ENCODE data around the gene CIRBP. TPM values are rescaled to one million over a fixed set of nuclear protein-coding genes. Genes with fewer than 3 reads are reported as not detected.

CIRBP gene
- total RNA-seq, 3 donors from 2014 or later = 269 to 294 (median 285) TPM

DNA sequence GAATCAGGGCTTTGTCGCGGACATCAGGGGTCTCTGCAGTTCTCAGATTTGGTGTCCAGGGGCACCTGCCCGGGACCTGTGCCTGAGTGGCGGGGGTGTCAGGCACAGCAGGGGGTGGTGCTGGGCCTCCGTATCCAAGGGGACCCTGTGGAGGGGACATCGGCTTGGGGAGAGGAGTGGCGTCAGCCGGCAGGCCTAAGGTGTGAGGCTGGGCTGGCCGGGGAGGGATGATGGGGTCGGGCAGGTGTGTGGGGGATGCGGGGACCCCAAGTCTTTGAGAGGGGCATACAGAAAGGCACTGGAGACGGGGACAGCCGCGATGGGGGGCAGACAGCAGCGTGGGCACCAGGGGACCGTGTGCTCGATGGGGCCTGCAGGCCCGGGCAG, 19.1 kb downstream of the CIRBP start:
- H3K27me3 Mint-ChIP-seq (ENCODE audit: low read depth) = peaks cover 43% of the 10 kb centered on the region
- DNase-seq = no peak

DNA sequence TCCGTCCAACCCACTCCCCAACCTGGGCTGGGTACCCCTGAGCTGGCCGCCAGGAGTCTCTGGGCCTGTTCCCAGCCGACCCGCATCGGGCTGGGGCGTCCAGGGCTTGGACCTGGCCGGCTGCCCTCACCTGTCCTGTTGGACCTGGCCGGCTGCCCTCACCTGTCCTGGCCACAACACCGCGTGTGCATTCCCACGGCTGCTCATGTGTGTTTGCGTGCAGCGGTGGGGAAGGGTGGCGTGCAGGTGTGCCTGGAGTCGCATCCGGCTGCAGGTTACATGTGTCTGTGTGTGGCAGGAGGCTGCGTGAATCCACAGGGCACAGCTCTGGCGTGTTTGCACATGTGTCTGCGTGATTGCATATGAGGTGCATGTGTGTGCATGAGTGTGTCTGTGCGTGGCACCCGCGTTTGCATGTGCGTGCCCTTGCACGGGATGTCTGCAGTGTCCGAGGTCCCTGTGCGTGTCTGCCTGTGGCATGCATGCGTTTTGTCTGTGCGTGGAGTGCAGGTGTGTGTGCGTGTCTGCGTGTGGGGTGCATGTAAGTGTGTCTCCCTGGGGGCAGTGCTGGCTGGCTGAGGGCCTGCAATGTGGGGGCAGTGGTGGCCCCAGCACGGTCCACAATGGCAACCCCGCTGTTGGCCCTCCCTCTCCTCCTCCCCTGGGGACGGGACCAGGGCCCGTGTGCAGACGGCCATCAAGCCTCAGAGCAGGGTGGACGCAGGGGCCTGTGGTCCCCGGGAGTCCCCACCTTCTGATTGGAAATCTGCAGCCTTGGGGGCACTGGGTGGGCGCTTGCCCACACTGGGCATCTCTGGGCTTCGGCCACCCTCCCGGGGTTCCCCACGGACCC, 19.9 kb downstream of the CIRBP start:
- DNase-seq (no peak), ATAC-seq (no peak)
- H3K4me1 Mint-ChIP-seq (ENCODE audit: low read depth) = peaks cover 8% of the 10 kb centered on the region
- no peak overlapping the region for H3K4me3 Mint-ChIP-seq
- H3K9me3 Mint-ChIP-seq = no peaks in the 10 kb centered on the region
- peaks cover 48% of the 10 kb centered on the region for H3K27me3 Mint-ChIP-seq (ENCODE audit: low read depth)
- no peaks in the 10 kb centered on the region for H3K36me3 Mint-ChIP-seq (ENCODE audit: insufficient read depth)

More for the DNA sequence above, 19.1 kb downstream of the CIRBP start:
- H3K36me3 Mint-ChIP-seq (ENCODE audit: insufficient read depth) = no peaks in the 10 kb centered on the region
- H3K9me3 Mint-ChIP-seq = no peaks in the 10 kb centered on the region
- H3K4me3 Mint-ChIP-seq = no peak overlapping the region
- H3K4me1 Mint-ChIP-seq (ENCODE audit: low read depth) = peaks cover 8% of the 10 kb centered on the region
- no peak for ATAC-seq

DNA sequence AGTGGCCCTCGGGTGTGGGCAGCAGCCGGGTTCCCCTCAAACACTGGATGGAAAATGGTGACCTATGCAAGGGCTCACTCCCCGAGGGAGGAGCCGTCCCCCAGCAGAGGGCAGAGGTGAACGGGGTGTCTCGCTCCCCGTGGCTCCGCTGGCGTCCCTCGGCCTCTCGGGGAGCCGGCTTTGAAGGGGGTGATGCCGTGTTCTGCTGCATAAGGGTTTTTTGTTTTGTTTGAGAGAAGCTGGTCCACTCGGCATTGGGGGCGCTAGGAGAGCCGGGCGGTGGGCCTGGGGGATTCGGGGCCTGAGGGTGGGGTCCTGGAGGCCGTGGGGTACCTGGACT, 20.5 kb downstream of the CIRBP start:
- Mint-ChIP-seq H3K36me3 (ENCODE audit: insufficient read depth) (no peaks in the 10 kb centered on the region), H3K27me3 (ENCODE audit: low read depth) (peaks cover 47% of the 10 kb centered on the region), H3K4me1 (ENCODE audit: low read depth) (peaks cover 7% of the 10 kb centered on the region), H3K9me3 (no peaks in the 10 kb centered on the region), H3K4me3 (no peak overlapping the region)
- ATAC-seq = no peak
- no peak for DNase-seq

DNA sequence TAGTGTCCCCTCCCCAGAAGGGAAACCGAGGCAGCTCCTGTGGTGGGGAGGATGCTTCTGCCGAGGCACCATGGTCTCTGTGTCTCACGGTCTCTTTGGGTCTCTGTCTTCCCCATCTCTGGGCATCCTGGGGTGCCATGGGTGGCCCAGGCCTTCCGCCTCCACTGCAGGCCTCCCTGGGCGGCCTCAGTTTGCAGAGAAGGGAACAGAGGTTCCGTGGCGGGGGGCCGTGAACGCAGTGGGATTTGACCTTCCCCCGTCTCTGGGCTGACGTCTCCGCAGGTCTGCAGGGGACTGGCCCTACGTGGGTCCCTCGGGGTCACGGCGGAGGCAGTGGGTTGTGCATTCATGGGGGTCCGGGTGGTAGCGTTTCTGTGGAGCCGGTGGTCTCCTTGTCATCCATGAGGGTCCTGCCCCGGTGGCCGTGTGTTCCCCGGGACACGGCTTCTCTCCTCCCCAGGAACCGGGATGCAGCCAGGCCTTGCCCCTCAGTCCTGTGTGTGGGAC, 21.1 kb downstream of the CIRBP start:
- DNase-seq = no peak
- no peak for ATAC-seq
- no peaks in the 10 kb centered on the region for H3K9me3 Mint-ChIP-seq
- peaks cover 3% of the 10 kb centered on the region for H3K4me1 Mint-ChIP-seq (ENCODE audit: low read depth)
- H3K4me3 Mint-ChIP-seq = no peak overlapping the region
- peaks cover 46% of the 10 kb centered on the region for H3K27me3 Mint-ChIP-seq (ENCODE audit: low read depth)
- H3K36me3 Mint-ChIP-seq (ENCODE audit: insufficient read depth) = no peaks in the 10 kb centered on the region

DNA sequence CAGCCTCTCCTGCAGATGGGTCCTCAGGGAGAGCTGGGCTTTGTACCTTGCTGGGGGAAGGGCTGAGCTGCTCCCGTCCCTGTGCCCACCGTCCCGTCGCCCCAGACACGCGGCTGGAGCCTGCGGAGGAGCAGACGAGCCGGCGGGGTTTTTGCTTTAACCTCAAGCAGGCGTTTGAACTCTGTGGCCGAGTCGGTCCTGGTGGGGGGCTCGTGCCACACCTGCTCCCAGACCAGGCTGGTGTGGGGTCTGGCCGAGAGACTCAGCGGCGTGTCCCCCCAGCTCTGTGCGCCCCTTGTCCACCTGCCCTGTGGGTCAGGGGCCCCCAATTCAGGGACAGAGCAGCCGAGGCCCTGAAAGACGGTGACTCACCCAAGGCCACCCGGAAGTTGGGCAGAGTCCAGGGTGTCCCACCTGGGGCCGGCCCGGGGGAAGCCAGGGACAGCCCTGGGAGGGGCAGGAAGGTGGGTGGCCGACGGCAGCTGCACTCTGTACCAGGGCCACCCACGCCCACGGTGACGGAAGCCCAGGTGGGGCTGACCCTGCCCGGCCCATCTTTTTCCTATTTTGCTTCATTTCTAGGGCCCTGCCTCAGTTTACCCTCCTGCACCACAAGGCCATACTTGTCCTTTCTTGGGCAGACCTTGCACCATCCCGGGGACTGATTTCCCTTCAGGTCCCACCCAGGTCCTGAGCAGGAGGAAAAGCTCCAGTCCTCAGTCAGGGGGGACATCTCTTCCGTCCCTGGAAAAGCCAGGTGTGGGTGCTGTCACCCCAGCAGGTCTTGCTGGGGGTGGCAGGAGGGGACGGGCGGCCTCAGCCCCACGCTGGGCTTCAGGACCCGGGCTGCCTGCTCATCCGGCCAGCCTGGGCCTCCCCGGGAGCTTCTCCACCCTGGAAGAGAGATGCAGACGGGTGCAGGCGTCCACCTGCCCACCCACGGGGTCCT, 21.8 kb downstream of the CIRBP start:
- no peak for ATAC-seq
- Mint-ChIP-seq H3K36me3 (ENCODE audit: insufficient read depth) (no peaks in the 10 kb centered on the region), H3K4me3 (no peak overlapping the region), H3K27me3 (ENCODE audit: low read depth) (peaks cover 45% of the 10 kb centered on the region), H3K9me3 (no peaks in the 10 kb centered on the region), H3K4me1 (ENCODE audit: low read depth) (peaks cover 3% of the 10 kb centered on the region)
- no peak for DNase-seq

DNA sequence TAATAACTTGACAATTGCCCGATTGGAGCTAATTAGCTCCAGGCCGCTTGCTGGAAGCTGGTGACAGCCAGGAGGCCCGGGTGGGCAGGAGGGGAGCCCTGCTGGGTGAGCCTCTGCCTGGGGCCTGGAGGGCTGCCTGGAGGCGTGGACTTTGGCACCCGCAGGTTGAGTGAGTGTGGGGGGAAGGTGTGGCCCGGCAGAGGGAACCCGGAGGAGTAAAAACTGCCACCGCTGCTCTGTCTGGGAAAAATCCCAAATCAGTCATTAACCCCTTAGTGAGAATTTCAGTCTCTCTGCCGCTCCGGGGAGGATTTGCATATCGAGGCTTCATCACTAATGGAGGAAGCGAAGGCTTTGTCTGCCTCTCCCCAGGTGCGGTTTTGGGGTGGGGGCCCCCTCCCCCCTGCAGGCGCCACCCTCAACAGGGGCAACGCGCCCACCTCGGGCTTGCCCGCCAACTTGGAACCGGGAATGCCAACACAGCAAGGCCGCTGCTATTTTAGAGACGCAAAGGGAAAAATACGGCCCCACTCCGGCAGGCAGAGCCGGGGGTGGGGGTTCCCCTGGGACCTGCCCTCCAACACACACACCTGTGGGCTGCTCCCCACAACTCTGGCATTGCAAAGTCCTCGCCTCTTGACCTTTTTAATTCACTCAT, 22.8 kb downstream of the CIRBP start:
- H3K4me1 Mint-ChIP-seq (ENCODE audit: low read depth) = no peaks in the 10 kb centered on the region
- no peaks in the 10 kb centered on the region for H3K36me3 Mint-ChIP-seq (ENCODE audit: insufficient read depth)

DNA sequence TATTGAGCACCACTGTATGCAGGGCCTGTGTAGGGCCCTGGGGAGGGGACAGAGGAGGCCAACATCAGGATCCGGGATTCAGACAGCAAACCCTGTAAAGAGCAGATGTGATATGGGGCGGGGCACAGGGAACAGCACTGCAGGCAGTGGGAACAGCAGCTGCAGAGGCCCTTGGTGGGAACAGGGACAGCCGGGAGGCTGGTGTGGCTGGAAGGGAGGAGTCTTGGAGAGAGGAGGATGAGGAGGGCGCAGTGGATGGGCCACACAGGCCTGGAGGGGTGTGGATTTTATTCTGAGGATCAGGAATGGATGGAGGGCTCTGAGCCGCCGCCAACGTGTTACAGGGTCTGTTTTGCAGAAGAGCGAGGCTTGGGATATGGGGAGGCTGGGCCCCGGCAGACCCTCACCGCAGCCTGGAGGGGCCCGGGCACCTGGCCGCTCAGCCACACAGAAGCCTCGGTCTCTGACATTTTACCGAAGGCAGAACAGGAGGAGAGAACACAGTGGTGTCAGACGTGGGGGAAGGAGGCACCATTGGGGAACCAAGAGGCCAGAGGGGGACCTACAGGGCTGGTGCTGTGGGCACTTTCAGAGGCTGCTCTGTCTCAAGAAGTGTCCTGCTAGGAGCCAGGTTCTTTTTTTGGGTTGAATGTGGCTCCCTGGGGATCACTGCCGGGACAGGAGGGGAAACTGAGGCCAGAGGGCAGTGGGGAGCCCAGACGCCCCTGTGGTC, 23.5 kb downstream of the CIRBP start:
- H3K4me3 Mint-ChIP-seq = no peak overlapping the region
- no peaks in the 10 kb centered on the region for H3K9me3 Mint-ChIP-seq
- no peaks in the 10 kb centered on the region for H3K36me3 Mint-ChIP-seq (ENCODE audit: insufficient read depth)
- ATAC-seq = no peak
- no peak for DNase-seq
- H3K27me3 Mint-ChIP-seq (ENCODE audit: low read depth) = peaks cover 47% of the 10 kb centered on the region
- no peaks in the 10 kb centered on the region for H3K4me1 Mint-ChIP-seq (ENCODE audit: low read depth)

More for the DNA sequence above, 22.8 kb downstream of the CIRBP start:
- DNase-seq (no peak), ATAC-seq (no peak)
- peaks cover 44% of the 10 kb centered on the region for H3K27me3 Mint-ChIP-seq (ENCODE audit: low read depth)
- H3K9me3 Mint-ChIP-seq = no peaks in the 10 kb centered on the region
- no peak overlapping the region for H3K4me3 Mint-ChIP-seq

DNA sequence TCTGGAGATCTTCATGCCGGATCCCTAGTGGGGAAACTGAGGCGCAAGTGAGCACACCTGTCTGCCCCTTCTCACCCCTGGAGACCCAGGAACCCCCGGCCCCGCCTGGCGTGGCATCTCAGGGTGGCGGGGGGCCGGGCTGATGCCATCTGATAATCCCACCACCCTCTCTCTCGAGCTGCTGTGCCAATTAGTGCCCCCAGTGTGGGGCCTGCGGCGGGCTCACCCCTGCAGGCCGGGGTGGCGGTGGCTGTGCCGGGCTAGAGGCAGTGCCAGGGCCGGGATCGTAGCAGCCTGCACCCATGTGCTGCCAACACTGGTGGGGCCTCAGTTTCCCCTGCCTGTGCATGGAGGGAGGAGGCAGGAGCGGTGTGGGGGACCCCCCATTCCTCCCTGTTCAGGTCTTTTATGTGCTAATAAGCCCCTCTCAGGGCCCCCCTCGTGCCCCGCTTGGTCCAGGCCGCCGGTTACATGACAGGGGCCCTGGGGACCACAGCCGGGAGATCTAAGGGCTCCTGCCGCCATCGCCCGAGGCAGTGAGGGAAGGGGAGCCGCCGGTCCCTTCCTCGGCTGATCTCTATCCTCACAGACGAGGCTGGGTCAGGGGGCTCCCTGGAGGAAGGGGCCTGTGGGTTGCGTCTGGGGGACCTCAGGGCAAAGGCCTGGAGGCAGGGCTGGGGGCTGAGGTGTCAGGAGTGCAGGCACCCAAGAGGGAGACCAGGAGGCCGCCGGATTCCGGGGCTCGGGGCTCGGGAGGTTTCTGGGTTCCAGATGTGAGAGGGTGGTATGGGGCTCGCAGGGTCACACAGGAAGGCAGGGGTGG, 24.9 kb downstream of the CIRBP start:
- ATAC-seq = no peak
- DNase-seq = no peak
- no peak overlapping the region for H3K4me3 Mint-ChIP-seq
- no peaks in the 10 kb centered on the region for H3K4me1 Mint-ChIP-seq (ENCODE audit: low read depth)
- H3K9me3 Mint-ChIP-seq = no peaks in the 10 kb centered on the region
- peaks cover 41% of the 10 kb centered on the region for H3K27me3 Mint-ChIP-seq (ENCODE audit: low read depth)
- no peaks in the 10 kb centered on the region for H3K36me3 Mint-ChIP-seq (ENCODE audit: insufficient read depth)

DNA sequence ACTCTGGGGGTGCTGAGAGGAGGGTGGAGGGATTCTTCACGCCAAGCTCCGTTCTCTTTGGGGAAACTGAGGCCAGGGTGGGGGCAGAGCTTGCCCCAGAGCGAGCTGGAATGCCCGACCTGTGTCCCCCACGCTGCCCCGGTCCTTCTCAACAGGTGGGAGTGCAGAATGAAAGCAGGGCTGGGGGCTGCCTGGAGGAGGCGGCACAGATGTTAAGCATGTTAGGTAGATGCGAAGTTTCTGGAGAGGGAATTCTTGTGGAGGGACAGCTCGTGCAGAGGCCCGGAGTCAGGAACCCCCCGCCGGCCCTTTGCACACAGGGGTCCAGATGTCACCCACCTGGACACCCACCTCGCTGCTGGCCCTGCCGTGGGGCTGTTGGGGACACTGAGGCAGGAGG, 25.6 kb downstream of the CIRBP start:
- Mint-ChIP-seq H3K27me3 (ENCODE audit: low read depth) (peaks cover 38% of the 10 kb centered on the region), H3K9me3 (no peaks in the 10 kb centered on the region), H3K4me3 (no peak overlapping the region), H3K4me1 (ENCODE audit: low read depth) (no peaks in the 10 kb centered on the region), H3K36me3 (ENCODE audit: insufficient read depth) (no peaks in the 10 kb centered on the region)
- DNase-seq (no peak), ATAC-seq (no peak)

DNA sequence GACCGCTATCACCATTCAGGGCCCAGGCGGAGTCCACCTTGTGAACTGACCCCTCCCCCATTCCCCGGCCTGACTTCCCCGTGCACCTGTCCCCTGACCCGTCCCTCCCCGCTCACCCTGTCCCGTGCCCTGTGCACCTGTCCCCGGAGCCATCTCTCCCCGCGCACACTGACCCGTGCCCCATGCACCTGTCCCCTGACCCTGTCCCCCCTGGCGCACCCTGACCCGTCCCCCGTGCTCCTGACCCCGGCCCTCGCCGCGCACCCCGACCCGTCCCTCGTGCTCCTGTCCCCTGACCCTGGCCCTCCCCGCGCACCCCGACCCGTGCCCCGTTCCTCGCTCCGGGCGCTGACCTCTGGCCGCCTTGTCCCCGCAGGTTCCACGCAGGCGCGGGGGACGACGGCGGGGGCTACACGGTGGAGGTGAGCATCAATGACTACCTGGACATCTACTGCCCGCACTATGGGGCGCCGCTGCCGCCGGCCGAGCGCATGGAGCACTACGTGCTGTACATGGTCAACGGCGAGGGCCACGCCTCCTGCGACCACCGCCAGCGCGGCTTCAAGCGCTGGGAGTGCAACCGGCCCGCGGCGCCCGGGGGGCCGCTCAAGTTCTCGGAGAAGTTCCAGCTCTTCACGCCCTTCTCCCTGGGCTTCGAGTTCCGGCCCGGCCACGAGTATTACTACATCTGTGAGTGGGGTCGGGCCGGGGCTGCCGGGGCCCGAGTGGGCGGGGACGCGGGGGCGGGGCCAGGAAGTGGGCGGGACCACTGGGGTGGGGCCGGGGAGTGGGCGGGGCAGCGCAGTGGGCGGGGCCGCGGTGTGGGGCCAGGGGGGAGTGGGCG, 26.3 kb downstream of the CIRBP start:
- Mint-ChIP-seq H3K27me3 (ENCODE audit: low read depth) (peaks cover 38% of the 10 kb centered on the region), H3K9me3 (no peaks in the 10 kb centered on the region), H3K4me3 (peak overlapping the region; percentile 35), H3K4me1 (ENCODE audit: low read depth) (no peaks in the 10 kb centered on the region), H3K36me3 (ENCODE audit: insufficient read depth) (no peaks in the 10 kb centered on the region)
- peak; percentile 44 to 47 for ATAC-seq
- DNase-seq = no peak

DNA sequence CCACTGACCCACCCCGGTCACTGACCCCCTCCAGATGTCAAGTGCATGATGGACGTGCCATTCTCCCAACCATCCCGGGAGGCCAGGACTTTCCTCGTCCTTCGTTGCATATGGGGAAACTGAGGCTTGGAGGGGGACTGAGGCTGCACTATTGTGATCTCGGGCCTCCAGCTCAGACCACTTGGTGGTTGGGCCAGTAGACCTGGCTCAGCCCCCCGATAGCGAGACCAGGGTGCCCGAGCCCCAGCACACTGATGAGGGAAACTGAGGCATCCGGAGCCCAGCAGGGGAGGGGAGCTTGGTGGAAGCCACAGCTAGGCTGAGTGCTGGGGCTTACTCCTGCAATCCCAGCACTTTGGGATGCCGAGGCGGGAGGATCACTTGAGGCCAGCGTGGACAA, 26.9 kb downstream of the CIRBP start:
- ATAC-seq = no peak
- Mint-ChIP-seq H3K4me1 (ENCODE audit: low read depth) (no peaks in the 10 kb centered on the region), H3K4me3 (no peak overlapping the region), H3K27me3 (ENCODE audit: low read depth) (peaks cover 35% of the 10 kb centered on the region), H3K9me3 (no peaks in the 10 kb centered on the region), H3K36me3 (ENCODE audit: insufficient read depth) (no peaks in the 10 kb centered on the region)
- DNase-seq = no peak

DNA sequence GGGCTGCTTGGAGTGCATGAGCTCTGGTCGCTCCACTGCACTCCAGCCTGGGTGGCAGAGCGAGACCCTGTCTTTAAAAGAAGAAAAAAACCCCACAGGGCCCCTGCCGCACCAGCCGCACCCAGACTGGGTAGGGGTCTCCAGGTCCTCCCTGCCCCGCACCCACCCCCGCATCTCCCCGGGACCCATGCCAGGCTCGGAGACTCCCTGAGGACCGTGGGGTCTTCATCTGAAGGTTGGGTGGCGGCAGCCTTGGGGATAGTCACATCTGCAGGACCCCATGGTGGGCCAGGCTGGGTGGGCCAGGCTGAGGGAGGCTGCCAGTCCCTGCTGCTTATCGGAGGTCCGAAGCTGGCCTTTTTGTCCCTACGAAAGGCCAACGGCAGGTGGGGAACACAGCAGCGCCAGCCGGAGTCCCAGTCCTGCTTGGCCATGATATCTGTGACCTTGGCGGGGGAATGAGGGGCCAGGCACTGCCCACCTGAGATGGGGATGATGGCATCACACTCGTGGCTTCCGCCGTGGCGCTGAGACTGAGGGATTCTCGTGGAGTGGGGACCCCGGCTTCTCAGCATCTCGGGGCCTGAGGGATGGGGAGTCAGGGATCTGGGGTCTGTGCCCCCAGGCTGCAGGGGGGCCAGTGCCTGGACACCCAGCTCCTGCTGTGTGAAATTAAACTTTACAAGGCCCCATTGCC, 27.6 kb downstream of the CIRBP start:
- DNase-seq (no peak), ATAC-seq (no peak)
- H3K9me3 Mint-ChIP-seq = no peaks in the 10 kb centered on the region
- no peak overlapping the region for H3K4me3 Mint-ChIP-seq
- no peaks in the 10 kb centered on the region for H3K36me3 Mint-ChIP-seq (ENCODE audit: insufficient read depth)
- H3K27me3 Mint-ChIP-seq (ENCODE audit: low read depth) = peaks cover 35% of the 10 kb centered on the region
- no peaks in the 10 kb centered on the region for H3K4me1 Mint-ChIP-seq (ENCODE audit: low read depth)

Measured in activated T-cell treated with anti-CD3 and anti-CD28 coated beads, Interleukin-2, amount 50 U/mL, for 4 hours (primary cell).